NCI-H1694 treated with DMSO at 0.1 percent for 48 hours (cell line): ENCODE results near the gene TRIM49D2.
"Not testable (repeated sequence)": the region's sequence is repeated elsewhere in the genome, so short reads cannot be mapped to it uniquely, and the experiment has no call there.

Experiments used
- DNase-seq: peaks from one replicate; lab custom pipeline; 2025; lab: John Stamatoyannopoulos, UW

TRIM49D2 gene

GRCh38 chr11:89923764-89924163, at the start of gene TRIM49D2:
TRIM49D2 (plus strand) TSS chr11:89924064; CDS start chr11:89926762, 2,698 bp downstream.
- DNase-seq, result not testable (repeated sequence)

GRCh38 chr11:89877511-89877910, 46.4 kb upstream of the TRIM49D2 start:
- not testable (repeated sequence) for DNase-seq

- DNase-seq, result not testable (repeated sequence)
These were observed 30.6 kb upstream of the TRIM49D2 start for GRCh38 chr11:89893245-89893644.

- DNase-seq, result not testable (repeated sequence)
These were observed 23.1 kb upstream of the TRIM49D2 start for GRCh38 chr11:89900809-89901208.

GRCh38 chr11:89922195-89922660, 1.6 kb upstream of the TRIM49D2 start, which contains the start of gene TRIM49D1:
TRIM49D1 (minus strand) TSS chr11:89922245; CDS start chr11:89917710, 4,535 bp downstream.
- DNase-seq, result no peak

GRCh38 chr11:89960833-89961232, 37.0 kb downstream of the TRIM49D2 start:
- not testable (repeated sequence) for DNase-seq

GRCh38 chr11:89965737-89966136, 41.9 kb downstream of the TRIM49D2 start, which contains the start of gene TRIM64:
TRIM64 (plus strand) TSS chr11:89966037; CDS start chr11:89968504, 2,467 bp downstream.
- DNase-seq, result not testable (repeated sequence)
